IPS DF 4.7 (cell line): Measurements from ENCODE around the gene TMUB1.
"Not testable (repeated sequence)": the region's sequence is repeated elsewhere in the genome, so short reads cannot be mapped to it uniquely, and the experiment has no call there.

Experiments
- DNase-seq: peaks from one replicate; pipeline ENCODE4 v3.0.0-alpha.2; 2013; ENCODE audit warnings: low spot score; ENCODE audit errors: extremely low read depth

TMUB1 gene

GRCh38 chr7:151056666-151057505 is 26.4 kb downstream of the TMUB1 start:
- no peak for DNase-seq

- DNase-seq, result no peak
Measured at GRCh38 chr7:151056283-151056665, 27.0 kb downstream of the TMUB1 start.

- DNase-seq, result no peak
Measured at GRCh38 chr7:151053751-151054150, 29.5 kb downstream of the TMUB1 start.

- no peak for DNase-seq
Measured at GRCh38 chr7:151053096-151053495, 30.2 kb downstream of the TMUB1 start.

GRCh38 chr7:151051108-151051507 is 32.2 kb downstream of the TMUB1 start:
- no peak for DNase-seq

GRCh38 chr7:151048911-151049463 is 34.3 kb downstream of the TMUB1 start:
- DNase-seq, result no peak

GRCh38 chr7:151047976-151048815 is 35.1 kb downstream of the TMUB1 start, which contains the start of gene ASIC3:
TSS of gene ASIC3 (plus strand) at chr7:151048531. CDS start at chr7:151048886, 355 bp downstream.
- DNase-seq, result no peak

GRCh38 chr7:151046603-151047573 is 36.4 kb downstream of the TMUB1 start:
- no peak for DNase-seq

- DNase-seq, result no peak
Measured at GRCh38 chr7:151045967-151046366, 37.3 kb downstream of the TMUB1 start.

- DNase-seq, result no peak
Measured at GRCh38 chr7:151045262-151045661, 38.0 kb downstream of the TMUB1 start.

- DNase-seq, result no peak
Measured at GRCh38 chr7:151043959-151044358, 39.3 kb downstream of the TMUB1 start.

GRCh38 chr7:151043449-151043848 is 39.8 kb downstream of the TMUB1 start:
- DNase-seq, result not testable (repeated sequence)

GRCh38 chr7:151040616-151041375 is 42.5 kb downstream of the TMUB1 start:
- DNase-seq, result no peak

GRCh38 chr7:151039850-151040548 is 43.3 kb downstream of the TMUB1 start:
- no peak for DNase-seq

- no peak for DNase-seq
Measured at GRCh38 chr7:151038951-151039849, 44.1 kb downstream of the TMUB1 start.

GRCh38 chr7:151035902-151036301 is 47.4 kb downstream of the TMUB1 start:
- DNase-seq, result no peak

- DNase-seq, result no peak
Measured at GRCh38 chr7:151035026-151035717, 48.1 kb downstream of the TMUB1 start.
